Subcutaneous adipose tissue (tissue), 4 donors: Measurements from ENCODE around the gene SRBD1. TPM values are rescaled to one million over a fixed set of nuclear protein-coding genes. Genes with fewer than 3 reads are reported as not detected.

Experiments
- total RNA-seq, 4 donors: library from RNA; depleted of rRNA; stranded (reverse); fragments of >200 nt; gene quantifications; one replicate each; pipeline ENCODE4 v1.1.0, GENCODE V29; 2016
- TF ChIP-seq, protein P1 (sequence below): fragments of 450-650 bp; IDR thresholded peaks from one replicate; pipeline ENCODE4 v1.5.1; 2016; ENCODE audit warnings: low read depth, mild to moderate bottlenecking, control low read depth, antibody characterized with exemption, moderate library complexity

SRBD1 gene
- total RNA-seq, 4 donors from 2014 or later, result 20.3 to 28.0 (median 23.5) TPM

DNA sequence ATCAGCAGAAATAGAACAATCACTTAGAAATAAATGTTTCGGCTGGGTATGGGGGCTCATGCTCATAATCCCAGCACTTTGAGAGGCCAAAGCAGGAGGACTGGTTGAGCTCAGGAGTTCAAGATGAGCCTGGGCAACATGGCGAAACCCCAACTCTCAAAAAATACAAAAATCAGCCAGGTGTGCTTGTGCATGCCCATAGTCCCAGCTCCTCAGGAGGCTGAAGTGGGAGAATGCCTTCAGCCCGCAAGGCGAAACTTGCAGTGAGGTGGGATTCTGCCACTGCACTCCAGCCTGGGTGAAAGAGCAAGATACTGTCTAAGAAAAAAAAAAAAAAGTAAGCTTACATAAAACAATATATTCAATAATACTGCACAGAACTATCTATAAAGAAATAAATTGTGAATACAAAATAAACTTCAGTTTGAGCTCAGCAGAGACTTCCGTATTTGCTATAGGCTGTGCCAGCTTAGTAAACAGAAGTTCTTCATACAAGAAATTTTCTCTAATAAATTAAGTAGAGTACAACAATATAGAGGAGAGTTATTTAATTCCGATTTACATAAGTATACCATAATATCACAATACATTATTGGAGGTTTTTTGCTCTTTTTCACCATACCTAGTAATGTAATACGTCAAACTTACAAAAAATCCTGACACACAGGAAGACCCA is 43.6 kb downstream of the SRBD1 start:
- TF ChIP-seq, protein P1, sequence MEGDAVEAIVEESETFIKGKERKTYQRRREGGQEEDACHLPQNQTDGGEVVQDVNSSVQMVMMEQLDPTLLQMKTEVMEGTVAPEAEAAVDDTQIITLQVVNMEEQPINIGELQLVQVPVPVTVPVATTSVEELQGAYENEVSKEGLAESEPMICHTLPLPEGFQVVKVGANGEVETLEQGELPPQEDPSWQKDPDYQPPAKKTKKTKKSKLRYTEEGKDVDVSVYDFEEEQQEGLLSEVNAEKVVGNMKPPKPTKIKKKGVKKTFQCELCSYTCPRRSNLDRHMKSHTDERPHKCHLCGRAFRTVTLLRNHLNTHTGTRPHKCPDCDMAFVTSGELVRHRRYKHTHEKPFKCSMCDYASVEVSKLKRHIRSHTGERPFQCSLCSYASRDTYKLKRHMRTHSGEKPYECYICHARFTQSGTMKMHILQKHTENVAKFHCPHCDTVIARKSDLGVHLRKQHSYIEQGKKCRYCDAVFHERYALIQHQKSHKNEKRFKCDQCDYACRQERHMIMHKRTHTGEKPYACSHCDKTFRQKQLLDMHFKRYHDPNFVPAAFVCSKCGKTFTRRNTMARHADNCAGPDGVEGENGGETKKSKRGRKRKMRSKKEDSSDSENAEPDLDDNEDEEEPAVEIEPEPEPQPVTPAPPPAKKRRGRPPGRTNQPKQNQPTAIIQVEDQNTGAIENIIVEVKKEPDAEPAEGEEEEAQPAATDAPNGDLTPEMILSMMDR, result no peak

DNA sequence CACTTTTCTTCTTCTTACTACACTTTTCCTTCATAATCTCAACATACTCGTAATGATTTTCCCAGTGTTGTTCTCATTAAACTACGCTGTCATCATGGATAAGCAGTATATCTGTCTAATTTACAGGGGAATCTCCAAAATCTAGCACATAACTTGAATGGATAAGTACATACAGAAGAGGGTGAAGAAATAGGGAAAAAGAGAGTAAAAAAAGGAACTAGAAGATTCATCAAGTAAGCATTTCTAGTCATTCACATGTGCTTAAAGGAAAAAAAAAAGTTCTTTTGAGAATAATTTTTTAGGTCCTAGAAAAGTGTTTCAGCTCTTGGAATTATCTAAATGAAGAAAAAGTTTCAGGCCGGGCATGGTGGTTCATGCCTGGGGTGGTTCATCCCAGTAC is 51.6 kb downstream of the SRBD1 start:
- TF ChIP-seq, protein P1, result no peak

DNA sequence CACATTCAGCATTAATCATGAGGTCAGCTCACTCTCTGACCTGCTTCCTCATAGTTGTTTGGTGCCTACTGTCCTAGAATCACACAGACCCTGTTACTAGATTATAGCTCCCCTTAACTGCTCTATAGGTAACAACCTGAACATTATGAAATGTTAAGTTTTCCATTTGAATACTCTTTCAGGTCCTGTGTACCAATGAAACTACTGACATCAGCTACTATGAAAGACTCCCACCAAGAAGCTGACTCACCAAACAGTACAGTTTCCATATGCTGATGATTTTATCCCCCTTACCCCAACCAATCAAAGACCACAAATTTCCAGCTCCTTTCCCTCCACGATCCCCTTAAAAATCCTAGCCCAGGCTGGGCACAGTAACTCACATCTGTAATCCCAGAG is 56.3 kb downstream of the SRBD1 start:
- TF ChIP-seq, protein P1, result no peak

DNA sequence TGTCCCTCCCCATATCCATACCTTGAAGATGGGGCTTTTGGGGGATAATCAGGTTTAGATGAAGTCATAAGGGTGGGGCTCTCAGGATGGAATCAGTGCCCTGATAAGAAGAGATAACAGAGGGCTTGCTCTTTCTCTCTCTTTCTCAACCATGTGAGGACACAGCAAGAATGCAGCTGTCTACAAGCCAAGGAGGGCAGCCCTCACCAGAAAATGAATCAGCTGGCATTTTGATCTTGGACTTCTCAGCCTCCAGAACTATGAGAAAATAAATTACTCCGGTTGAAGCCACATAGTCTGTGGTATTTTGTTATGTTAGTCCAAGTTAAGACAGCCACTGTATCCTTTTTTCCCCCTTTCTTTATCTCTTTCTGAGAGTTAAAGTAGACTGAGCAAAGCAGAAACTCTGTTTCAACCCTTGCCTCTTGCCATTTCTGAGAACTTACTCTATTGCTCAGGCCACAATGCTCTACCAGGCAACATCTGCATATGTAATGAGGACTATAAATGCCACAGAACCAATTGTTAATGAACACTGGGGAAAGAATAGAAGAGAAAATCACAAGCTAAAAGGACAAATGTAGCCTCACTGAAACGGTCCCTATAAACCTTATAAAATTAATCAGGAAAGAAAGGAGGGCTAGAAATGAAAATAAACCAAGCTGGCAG is 56.9 kb downstream of the SRBD1 start:
- TF ChIP-seq, protein P1, result no peak

DNA sequence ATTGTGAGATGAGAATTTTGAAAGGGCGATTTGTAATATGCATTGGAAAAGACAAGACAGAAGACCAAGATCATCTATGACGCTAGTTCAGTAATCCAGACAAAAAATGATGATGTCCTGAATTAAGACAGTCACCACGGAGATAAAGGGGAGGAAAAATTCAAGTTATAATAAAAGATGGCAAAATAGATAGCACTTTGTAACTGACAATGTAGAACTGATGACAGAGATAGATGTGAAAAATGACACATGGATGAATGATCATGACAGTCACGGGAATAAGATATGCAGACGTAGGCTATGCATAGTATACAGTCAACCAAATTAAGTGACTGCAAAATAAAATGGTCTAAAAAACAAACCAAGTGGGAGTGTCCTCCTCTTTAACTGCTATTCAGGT is 59.2 kb downstream of the SRBD1 start:
- TF ChIP-seq, protein P1, result no peak

DNA sequence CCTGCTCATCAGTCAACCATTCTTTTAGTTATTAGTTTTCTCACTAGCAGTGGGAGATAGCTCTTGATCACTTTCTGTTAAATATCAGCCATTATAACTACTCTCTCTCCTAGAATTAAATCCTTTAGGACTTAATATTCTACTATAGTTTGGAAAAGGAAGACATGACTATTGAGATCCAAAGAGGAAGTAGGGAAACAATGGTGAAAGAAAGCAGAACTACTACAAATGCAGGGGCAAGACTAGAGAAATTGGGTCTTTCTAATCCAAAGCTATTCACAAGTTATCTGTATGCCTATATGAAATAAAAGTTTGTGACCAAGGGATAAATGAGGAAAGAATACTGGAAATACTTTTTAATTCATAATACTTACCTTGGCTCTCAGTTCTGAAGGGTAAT is 65.1 kb downstream of the SRBD1 start:
- TF ChIP-seq, protein P1, result no peak

DNA sequence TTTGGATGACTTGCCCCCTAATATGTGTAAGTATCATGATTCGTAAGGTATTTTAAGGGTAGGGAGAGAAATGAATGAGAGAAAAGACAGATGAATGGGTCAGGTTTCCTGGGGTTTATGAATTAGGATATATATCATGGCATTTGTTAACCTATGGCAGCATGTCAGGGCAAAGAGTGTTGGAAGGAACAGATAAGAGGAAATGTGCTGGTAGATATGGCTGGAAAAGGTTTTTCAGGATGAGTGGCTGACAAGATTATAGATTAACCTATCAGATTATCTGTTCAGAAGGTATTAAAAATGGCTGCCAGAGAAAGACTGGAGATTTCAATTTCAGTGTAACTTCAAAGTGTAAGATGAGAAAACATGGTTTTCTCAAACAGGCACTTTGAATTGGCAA is 67.8 kb downstream of the SRBD1 start:
- TF ChIP-seq, protein P1, result no peak
